GM04504 (cell line): ENCODE measurements around the gene CYP2R1.

Experiments
- DNase-seq: peaks from one replicate; pipeline ENCODE4 v3.0.0-alpha.2; 2012; ENCODE audit warnings: low read depth

CYP2R1 gene, protein sequence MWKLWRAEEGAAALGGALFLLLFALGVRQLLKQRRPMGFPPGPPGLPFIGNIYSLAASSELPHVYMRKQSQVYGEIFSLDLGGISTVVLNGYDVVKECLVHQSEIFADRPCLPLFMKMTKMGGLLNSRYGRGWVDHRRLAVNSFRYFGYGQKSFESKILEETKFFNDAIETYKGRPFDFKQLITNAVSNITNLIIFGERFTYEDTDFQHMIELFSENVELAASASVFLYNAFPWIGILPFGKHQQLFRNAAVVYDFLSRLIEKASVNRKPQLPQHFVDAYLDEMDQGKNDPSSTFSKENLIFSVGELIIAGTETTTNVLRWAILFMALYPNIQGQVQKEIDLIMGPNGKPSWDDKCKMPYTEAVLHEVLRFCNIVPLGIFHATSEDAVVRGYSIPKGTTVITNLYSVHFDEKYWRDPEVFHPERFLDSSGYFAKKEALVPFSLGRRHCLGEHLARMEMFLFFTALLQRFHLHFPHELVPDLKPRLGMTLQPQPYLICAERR

DNA sequence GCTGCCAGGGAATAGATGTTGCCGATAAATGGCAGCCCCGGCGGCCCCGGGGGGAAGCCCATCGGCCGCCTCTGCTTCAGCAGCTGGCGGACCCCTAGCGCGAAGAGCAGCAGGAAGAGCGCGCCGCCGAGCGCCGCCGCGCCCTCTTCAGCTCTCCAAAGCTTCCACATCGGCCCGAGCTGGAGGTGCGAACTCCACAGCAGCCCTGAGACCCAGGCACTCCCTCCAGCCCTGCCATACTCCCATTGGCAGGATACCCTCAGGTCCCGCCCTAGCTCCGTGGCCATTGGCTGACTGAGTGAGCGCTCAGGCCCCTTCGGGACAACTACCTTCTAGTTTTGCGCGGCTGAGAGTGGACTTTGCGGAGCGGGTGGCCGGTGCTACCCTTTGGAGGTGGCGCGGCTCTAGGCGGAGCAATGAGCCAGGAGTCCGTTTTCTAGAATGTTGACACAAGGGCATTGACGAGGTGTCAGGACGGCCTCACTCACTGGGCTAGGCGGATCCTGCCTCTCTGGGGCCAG, at the start of gene CYP2R1:
CYP2R1 (minus strand) TSS at position 196 of the 521 bp plus-strand sequence; CDS start at position 170, 26 bp downstream.
- DNase-seq: peak; percentile 90

DNA sequence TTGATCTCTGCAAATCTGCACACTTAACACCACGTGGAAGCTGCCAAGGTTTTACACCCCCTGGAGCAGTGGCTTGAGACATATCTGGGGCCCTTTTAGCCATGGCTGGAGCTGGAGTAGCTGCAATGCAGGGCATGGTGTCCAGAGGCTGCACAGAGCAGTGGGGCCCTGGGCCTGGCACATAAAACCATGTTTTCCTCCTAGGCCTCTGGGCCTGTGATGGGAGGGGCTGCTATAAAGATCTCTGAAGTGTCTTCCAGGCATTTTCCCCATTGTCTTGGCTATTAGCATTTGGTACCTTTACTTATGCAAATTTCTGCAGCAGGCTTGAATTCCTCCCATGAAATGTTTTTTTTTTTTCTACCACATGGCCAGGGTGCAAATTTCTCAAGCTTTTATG, 46.9 kb upstream of the CYP2R1 start:
- DNase-seq: no peak

DNA sequence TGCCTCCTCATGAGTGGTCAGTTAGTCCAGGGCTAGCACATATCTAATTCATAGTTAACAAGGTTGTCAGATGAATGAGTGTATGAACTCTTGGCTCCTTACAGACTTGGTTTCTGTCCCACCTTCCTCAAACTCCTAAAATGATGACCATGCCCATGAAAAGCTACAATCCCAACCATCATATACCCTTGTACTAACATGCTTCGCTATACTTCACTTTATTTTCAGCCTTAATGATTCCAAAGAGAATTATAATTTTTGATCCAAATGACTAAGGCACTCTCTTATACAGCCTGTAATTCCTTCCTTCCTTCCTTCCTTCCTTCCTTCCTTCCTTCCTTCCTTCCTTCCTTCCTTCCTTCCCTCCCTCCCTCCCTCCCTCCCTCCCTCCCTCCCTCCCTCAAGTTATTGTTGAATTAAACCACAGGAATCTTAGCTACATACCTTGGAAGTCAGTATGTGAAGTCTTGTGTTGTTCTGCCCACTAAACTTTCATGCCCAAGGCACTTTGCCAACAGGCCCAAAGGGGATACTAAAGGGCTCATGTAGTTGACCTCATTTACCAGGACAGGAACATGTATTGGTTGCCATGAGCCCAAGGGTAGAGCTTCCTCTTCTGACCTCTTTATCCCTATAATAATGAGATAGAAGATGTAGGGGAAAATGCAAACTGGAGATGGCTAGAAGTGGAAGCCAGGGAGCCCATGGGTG, 42.8 kb upstream of the CYP2R1 start:
- DNase-seq: no peak

DNA sequence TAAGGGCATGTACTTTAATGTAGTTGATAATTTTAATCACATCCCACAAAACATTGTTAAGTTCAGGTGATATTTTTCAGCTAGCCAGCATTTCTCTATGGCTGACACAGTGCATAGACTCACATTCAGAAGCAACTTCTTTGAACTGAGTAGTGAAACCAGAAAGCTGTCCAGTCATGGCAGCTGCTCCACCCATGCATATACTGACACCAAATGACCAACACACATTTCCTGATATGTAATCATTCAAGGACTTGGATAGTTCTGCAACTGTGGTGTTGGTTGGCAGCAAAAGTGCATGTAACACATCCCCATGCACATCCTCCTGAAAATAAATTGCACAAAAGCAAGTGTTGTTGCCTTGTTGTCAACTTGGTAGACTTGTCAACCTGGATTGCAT, 40.4 kb upstream of the CYP2R1 start:
- DNase-seq: no peak

DNA sequence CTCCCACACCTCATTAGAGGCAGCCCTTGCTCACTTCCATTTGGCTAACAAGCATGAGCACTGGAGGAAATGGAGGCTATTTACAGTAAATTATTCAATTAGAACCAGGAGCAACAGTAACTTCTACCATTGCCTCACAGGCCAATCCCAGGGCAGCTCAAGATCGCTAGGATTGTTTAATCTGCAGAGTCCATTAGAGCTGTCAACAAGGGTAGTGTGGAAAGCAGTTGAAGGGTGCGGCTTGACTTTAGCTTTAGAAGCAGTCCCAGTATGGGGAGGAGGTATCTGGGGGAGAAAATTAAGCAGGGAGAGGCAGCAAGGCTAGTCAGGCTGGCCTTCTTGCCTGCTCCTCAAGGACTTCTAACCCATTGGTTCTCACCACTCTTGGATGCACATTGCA, 38.3 kb upstream of the CYP2R1 start:
- DNase-seq: no peak

DNA sequence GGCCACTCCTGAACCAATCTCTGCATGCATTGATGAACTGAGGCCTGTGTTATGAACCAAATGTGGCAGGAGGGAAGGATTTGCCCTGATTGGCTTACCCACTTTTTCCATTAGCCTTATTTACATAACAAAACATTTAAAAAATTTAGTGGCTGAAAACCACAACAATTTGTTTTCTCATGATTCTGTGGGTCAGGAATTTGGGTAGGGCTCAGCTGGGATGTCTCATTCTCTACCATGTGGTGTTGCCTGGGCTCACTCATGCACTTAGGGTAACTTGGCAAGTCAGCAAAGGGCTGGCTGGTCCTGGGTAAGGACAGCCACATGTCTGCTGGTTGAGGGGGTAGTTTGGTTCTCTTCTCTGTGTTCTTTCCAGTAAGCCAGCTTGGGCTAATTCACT, 35.1 kb upstream of the CYP2R1 start:
- DNase-seq: no peak

DNA sequence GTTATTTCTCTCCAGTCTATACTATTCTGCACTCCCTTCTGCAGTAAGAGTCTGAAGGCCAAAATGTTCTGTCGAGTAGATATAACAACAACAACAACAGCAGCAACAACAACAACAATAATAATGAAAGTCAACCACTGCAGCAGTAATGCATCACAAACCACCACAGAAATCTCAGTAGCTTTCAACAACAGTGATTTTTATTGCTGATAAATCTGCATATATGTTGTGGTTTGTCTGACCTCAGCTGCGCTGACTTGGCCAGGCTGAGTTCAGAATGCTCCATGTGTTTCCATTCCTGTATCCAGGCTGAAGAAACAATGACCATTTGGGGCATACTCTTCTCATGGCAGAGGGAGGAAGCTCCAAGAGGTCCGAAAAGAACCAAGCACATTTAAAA, 32.3 kb upstream of the CYP2R1 start:
- no peak for DNase-seq

DNA sequence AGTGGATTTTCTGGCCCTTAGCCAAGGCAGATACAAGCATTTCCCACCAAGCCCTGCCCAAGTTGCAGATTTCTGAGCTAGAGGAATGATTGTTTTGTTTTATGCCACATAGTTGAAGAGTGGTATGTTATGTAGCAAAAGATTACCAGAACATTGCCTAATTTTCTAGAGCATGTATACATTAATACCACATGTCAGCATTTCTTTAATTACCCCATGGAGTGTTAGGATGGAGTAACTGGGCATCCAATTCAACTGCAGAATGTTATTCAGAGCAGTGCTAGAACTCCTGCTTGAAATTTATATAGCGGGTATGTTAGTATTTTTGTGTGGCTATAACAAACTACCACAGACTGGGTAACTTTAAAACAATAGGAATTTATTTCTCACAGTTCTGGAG, 24.4 kb upstream of the CYP2R1 start:
- DNase-seq: no peak

DNA sequence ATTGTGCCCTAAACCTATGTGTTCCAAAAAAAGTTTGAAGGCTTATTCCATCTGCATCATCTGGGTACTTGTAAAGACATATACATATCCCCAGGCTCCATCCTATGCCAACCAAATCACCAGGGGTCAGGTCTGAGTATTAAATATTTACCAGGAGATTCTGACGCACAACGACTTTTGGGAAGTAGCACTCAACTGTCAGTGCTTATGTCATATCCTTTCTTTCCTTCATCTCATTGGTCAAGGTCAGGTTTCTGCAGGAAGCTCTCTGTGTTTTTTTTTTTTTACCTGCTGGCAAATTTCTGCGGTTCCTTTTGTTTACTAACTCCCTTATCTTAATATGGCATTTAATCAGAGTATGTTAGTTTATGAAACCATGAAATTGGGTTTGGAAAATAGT, 22.5 kb upstream of the CYP2R1 start:
- no peak for DNase-seq

DNA sequence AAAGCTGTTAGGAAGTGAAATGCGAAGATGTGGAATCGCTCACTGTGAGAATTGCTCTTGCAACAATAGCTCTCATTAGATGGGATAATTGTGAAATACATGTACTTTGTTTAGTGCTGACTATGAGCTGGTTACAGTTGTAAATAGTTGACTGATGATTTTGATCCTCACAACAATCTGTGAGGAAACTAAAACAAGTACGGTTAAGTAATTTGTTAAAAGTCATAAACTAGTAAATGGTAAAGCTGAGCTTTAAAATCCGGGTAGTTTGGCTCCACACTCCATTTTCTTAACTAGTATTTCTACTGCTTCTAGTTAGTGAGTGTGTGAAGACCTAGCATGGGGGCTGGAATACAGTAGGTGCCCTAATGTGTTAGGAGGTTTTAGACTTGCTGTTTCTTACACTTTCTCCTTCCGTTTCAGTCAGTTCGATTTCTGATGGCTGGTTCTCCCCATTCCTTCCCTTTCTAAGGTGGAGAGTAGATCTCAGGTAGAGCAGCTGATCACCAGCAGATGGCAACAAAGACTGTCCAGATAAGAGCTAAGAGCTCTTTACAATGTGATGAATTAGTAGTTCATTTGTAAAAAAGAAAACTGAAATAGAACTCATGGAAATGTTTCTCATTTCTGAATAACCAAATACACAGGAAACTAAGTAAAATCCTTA, 16.3 kb upstream of the CYP2R1 start:
- peak; percentile 32 for DNase-seq

DNA sequence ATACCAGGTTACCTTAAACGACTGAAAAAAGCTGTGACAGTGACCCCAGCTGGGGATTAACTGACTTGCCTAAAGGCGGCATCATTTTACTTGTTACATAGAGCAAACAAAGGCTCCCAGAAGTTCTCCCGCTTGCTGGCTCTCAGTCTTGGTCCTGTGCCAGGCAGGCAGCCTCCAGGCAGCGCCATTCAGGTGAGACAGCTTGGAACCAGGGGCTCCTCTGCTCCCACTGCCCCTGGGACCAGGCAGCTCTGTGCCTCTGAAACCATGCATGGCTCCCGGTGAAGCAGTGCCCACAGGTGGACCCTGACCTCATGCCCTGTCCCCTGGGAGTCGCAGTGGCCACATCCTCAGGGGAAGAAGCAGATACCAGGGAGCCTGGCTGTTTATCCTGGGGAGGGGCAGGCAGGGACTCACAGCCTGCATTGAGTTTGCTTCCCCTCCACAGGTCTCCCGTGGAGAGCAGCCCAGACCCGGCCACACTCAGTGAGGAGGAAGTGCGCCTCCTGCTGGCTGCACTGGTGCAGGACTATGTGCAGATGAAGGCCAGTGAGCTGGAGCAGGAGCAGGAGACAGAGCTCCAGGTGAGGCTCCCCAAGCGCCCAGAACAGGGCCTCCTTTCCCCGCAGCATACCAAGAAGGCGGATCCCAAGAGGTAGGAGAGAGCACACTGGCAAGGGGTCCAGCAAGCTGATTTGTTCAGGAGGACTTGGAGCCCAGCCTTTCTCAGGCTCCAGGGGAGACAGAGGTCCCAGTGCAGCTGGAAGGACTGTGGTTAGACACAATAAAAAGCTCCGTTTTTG, 15.6 kb upstream of the CYP2R1 start:
- DNase-seq: no peak

DNA sequence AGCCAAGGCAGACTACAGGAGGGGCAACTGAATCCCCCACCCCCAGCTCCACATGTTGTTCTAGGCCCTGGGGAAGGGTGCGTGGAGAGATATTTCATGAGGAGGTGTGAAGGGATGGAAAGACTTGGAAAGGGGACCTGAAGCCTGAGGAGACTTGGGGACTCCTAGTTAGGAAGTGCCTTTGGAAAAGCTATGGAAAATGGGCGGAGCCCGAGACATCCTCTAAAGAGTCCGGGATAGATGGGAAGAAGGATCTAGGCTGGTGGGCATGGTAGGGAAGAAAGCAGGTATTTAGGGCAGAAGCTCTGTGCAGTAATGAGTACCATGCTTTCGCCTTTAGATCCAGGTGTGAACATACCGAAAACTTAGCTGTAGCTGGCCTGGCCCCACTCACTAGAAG, 15.0 kb upstream of the CYP2R1 start:
- no peak for DNase-seq

DNA sequence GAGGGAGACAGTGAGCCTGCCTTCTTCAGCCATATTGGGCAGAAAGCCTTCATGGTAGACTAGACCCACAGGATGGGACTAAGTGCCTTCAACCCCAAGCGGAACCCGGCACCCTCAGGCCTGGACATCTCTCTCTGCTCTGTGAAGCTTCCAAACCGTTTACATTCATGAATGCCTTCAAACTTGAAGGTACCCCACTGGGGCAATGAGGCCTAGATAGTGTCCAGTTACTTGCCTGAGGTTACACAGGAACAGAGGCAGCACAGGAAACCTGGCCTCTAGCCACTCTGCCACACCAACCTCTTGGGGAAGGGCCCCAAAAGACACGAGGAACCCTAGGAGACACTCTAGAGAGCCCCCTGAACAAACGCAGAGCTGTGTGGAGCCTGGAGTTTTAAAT, 14.5 kb upstream of the CYP2R1 start:
- DNase-seq: no peak

DNA sequence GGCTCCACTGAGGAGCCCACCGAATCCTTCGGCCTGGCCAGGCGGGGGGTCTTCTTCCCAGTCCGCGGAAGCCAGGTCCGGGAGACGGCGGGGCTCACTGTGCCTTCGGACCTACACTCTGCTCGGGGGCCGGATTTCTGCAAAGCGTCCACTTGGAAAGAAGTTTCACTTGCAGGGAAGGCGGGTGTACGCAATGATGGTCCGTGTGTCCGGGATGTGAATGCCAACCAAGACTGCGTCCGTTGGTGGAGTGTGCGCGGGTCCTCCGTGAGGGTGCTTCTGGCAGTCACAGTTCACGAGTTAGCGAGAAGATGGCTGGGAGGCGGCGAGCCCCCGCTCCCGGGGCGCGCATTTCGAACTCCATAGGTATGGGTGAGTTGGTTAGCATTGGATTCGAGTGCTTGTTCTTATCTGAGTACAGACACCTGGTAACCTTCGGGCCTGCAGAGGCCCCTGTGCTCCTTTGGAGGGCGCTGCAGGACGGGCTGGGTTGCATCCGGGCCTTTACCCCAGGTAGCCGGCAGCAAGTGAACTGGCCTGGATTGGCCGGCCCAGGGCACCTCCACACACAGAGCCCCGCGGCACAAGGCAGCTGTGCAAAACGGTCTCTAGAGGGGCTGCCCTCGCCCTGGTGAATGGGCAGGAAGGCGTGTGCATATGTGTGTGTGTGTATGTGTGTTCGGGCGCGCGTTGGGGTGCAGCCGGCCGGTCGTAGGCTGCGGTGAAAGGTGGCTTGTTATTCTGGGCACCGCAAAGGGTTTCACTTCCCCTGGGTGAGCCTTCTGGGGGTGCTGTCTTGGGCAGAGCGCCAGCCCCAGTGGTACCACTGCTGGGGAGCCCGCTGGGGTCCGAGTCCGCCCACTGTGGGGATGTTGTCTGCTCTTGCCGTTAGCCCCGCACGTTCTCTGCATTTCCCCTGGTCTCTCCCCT, 13.3 kb upstream of the CYP2R1 start:
- no peak for DNase-seq

DNA sequence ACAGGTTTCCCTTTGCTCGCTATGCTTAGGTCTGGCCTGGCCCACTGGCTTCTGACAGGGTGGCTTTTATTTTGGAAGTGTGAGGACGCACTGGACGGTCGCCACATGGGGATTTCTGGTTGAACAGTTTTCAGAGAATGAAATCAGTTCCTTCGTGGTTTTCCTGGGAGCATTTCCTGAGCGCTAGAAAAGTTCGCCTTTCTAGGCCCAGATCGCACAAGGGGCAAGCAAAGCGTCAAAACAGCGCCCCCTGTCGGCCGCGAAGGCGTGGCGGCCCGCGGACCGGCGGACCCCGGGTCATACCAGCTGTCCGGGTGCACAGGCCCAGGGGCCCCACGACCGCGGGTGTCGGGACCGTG, 12.7 kb upstream of the CYP2R1 start:
- no peak for DNase-seq

DNA sequence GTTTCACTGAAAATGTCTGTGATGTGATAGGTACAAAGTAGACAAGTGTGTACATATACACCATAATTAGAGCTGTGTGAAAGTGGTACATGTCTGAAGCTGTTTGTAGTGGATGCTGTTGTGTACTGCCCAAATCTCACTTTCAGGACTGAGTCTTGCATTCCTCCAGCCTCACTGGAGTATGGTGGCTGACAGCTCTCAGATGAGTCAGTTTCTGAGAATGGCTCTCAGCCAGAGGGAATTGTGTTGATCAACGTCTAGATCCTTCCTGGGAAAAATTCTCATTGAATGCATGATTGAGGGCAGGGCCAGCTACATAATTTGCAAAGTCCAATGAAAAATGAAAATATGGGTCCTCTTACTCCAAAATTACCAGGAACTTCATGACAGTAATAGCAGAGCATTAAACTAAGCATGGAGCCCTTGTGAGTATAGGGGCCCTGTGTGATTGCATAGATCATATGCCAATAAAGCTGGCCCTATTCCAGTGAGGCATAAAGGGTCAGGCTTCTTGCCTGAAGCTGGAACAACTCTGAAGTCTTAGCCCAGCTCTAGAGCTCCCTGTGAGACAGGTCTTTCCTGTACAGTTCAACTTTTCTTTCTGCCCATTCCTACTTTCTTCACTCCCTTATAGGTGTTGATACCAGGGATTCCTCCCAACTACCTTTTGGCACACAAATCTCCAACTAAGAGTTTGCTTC, 10.8 kb upstream of the CYP2R1 start:
- peak; percentile 38 for DNase-seq

DNA sequence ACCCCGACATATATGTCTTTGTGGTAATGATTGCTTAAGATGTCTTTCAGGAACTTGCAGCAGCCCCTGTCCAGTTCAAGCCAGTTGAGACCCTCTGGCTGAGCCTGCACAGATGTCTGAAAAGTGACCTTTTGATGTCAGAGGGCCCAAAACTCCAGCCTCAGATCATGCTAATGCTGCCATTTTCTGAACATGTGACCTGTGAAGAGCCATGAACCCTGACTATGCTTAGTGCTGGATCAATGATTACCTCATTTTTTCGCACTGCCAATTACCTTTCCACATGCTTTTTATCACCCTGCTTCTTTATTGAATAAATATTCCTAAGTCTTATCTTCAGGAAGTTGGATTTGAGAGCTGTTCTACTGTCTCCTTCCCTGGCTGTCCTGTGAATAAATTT, 6.9 kb upstream of the CYP2R1 start:
- DNase-seq: no peak

DNA sequence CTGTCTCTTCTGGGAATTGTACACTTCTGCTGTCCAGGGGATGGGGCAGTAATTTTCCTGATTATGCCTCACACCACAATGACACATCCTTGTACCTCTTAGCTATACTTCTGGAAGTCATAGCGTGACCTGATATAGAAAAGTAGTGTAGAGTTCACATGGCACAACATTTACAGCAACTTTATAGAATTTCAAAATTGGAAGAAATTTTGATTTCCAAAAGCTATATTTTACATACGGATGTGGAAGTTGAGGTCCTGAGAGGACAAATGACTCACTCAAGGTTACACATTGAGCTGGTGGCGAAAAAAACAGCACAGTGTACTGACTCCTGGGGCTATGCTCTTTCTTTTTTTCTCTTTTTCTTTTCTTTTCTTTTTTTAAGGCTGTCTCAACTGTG, 6.3 kb upstream of the CYP2R1 start:
- DNase-seq: no peak

DNA sequence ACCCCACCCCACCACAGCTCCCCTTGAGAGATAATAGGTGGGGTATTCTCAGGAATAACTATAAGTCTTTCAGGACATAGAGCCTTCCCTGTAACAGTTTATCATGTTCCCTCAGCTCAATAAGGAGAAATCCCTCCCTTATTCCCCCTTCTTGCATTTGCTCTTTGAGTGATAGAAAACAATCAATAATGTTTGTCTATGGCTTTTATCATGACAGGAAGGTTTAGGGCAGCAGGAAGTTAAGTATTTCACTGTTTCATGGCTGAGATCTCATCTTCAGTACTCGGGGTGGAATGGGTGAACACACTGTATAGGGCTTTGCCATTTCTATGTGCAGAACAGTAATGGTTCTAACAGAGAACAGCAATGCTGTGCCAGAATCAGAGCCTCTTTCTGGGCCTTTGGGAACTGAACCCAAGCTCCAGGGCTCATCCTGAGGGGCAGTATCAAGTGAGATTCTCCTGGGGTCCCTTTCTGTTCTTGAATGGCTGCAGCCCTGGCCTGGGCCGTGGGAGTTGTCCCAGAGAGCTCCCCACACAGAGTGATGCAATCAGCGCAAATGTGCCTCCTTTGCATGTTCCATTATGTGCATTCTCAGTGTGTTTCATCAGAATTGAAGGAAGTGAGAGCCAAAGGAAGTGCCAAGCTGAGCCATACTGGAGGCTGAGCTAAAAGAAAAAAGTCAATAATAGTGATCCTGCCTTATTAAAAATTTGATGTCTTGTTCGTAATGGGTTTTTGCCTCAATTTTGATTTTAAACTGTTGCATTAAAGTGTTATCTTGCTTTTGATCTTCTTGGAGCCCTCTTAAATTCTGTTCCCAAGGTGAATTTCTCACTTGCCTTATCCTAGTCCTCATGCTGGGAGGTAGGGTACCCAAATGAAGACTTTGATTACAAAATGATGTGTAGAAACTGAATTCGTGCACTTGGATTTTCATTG, 2.9 kb upstream of the CYP2R1 start:
- no peak for DNase-seq
